Upper lobe of left lung (tissue), 4 donors: ENCODE data around the gene HMGCS1.

ENCODE experiments used
- CTCF ChIP-seq, 6 experiments: fragments of 450-650 bp in 4 of 6; fragments of 200-600 bp in 2 of 6; sonication (generic) in 2 of 6; IDR thresholded peaks; one replicate each; pipeline ENCODE4 v1.5.1; 2016 to 2019; ENCODE audit warnings: antibody characterized with exemption in 6 of 6
- EP300 ChIP-seq, 4 donors: sonication (generic); formaldehyde crosslinking; IDR thresholded peaks; one replicate each; pipeline ENCODE4 v1.5.1; 2017; ENCODE audit warnings: antibody characterized with exemption in 4 of 4, control low read depth in 2 of 4
- POLR2AphosphoS5 ChIP-seq, 2 donors: sonication (generic); formaldehyde crosslinking; IDR thresholded peaks; one replicate each; pipeline ENCODE4 v1.5.1; 2017; ENCODE audit warnings: antibody characterized with exemption in 2 of 2

- no peak for TF ChIP-seq CTCF (IDR thresholded peaks at IDR 0.05)
- TF ChIP-seq POLR2AphosphoS5 (IDR thresholded peaks at IDR 0.05) = no peak
- no peak for TF ChIP-seq EP300 (IDR thresholded peaks at IDR 0.05)
Observed at GRCh38 chr5:43352915-43353314, 39.7 kb upstream of the HMGCS1 start.
